Measurements from ENCODE around the gene RCAN3.

DNA sequence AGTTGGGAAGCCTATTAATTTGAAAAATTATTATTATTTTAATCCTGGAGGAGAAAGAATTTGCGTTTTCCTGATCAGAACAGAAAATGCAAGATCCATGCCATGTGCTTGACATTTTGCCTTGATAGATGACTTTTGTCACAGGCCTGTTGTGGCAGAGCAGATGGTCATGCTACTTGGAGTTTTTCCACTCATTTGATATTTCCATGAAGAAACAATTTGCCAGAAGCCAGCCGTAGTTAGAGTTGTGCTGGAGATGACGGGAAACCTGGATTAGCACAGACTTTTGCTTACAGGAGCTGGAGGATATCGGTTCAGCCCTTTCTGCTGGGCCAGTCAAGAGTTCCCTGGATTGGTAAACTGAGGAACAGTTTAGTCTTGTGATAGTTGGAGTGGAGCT is 3.2 kb downstream of the RCAN3 start:
- TF ChIP-seq CTCF (IDR thresholded peaks at IDR 0.05; ENCODE audit: poor library complexity) = no peak
- TF ChIP-seq EZH2 (IDR thresholded peaks at IDR 0.05; ENCODE audit: borderline replicate concordance) = no peak
